ENCODE data around the gene KLK8. TPM values are rescaled to one million over a fixed set of nuclear protein-coding genes. Genes with fewer than 3 reads are reported as not detected.

The KLK8 gene, protein sequence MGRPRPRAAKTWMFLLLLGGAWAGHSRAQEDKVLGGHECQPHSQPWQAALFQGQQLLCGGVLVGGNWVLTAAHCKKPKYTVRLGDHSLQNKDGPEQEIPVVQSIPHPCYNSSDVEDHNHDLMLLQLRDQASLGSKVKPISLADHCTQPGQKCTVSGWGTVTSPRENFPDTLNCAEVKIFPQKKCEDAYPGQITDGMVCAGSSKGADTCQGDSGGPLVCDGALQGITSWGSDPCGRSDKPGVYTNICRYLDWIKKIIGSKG
- 2.1 TPM for polyA plus RNA-seq (2013, experiment 1 of 2)
- 1.1 TPM for polyA plus RNA-seq (2013, experiment 2 of 2)

DNA sequence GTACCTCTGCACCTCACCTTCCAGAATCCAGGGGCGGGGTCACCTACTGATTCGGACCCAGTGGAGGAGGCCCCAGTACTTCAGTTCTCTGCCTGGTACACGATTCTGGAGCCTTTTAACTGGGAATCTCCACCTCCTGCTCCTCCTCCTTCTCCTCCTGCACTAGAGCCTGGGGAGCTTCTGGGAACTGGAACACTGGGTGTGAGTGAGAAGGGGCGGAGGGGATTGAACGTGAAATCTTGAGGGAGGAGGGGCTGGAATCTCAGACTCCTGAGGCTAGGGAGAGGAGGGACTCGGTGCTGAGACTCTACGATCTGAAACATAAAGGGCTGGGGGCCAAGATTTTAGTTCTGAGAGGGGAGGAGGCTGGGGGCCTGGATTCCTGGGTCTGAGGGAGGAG is at the start of gene KLK8:
KLK8 (minus strand) TSS at position 90 of the 400 bp plus-strand sequence. CDS start 437 bp downstream, outside the sequence.
- Histone ChIP-seq H3K36me3 (replicated peaks in 1 of 2; ENCODE audit: control insufficient read depth in 2 of 2, insufficient read depth in 2 of 2, low read length in 2 of 2) (no peaks in the 10 kb centered on the region), H2BK15ac (ENCODE audit: low read length) (peak within 1 kb of the TSS; percentile 91), H3K27me3 (ENCODE audit: control insufficient read depth in 3 of 3, insufficient read depth in 3 of 3, low read depth in 1 of 3, low read length in 3 of 3) (peaks cover 0 to 8% (median 0%) of the 10 kb centered on the region in 3 experiments), H3K9me3 (replicated peaks in 1 of 2; ENCODE audit: control insufficient read depth in 2 of 2, insufficient read depth in 1 of 2, low read depth in 1 of 2, low read length in 2 of 2) (no peaks in the 10 kb centered on the region), H2BK5ac (ENCODE audit: low read length) (no peak within 1 kb of the TSS), H2AFZ (ENCODE audit: low read length) (no peak within 1 kb of the TSS), H3K9ac (ENCODE audit: low read depth, low read length, poor library complexity) (no peak within 1 kb of the TSS), H3K23ac (ENCODE audit: low read depth, low read length, poor library complexity) (peak within 1 kb of the TSS; percentile 60), H2BK120ac (ENCODE audit: low read depth, low read length) (peak within 1 kb of the TSS; percentile 90), H2AK5ac (ENCODE audit: low read depth, low read length) (peak within 1 kb of the TSS; percentile 90), H2BK12ac (ENCODE audit: low read length) (peak within 1 kb of the TSS; percentile 91), H3K27ac (replicated peaks; ENCODE audit: low read length) (no peak within 1 kb of the TSS), H3K4me2 (ENCODE audit: insufficient read depth, low read length, poor library complexity, severe bottlenecking) (peak within 1 kb of the TSS; percentile 30), H3K4ac (ENCODE audit: low read length) (no peak within 1 kb of the TSS), H3K79me1 (ENCODE audit: low read depth, low read length) (no peaks in the 10 kb centered on the region), H4K8ac (ENCODE audit: low read depth, low read length) (peak within 1 kb of the TSS; percentile 92), H3K14ac (ENCODE audit: low read length) (no peak within 1 kb of the TSS), H3K4me3 (ENCODE audit: low read length in 2 of 2) (no peak within 1 kb of the TSS), H4K91ac (ENCODE audit: low read depth, low read length, poor library complexity) (peak within 1 kb of the TSS; percentile 15), H3K4me1 (ENCODE audit: control insufficient read depth in 2 of 2, insufficient read depth in 1 of 2, low read depth in 1 of 2, low read length in 2 of 2) (peaks cover 0 to 8% of the 10 kb centered on the region in 2 donors), H3K18ac (ENCODE audit: low read length) (peak within 1 kb of the TSS; percentile 78)
- no peak for DNase-seq (ENCODE audit: low spot score)
- WGBS, 2 donors (ENCODE audit: extremely low coverage in 2 of 2, insufficient read length in 2 of 2, insufficient replicate concordance in 1 of 2): no CpG with 5 or more reads among the region's 7 CpGs

DNA sequence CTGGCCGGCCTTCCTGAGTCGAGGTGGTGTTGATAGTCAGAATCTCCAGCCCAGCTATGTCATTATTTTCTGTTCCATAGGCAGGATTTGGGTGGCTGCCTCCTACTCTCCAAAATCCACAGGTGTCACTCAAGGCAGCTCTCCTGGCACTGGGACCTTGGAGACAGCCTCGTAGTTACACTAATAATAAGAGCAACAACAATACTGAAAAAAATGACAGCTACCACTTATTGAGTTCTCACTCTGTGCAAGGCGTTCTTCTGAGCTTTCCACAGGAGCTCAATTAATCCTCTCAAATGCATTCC is 45.6 kb upstream of the KLK8 start:
- no peak overlapping the region for H2BK120ac ChIP-seq (ENCODE audit: low read depth, low read length)
- H3K27me3 ChIP-seq (ENCODE audit: control insufficient read depth in 3 of 3, insufficient read depth in 3 of 3, low read depth in 1 of 3, low read length in 3 of 3): no peaks in the 10 kb centered on the region
- peaks cover 0 to 3% of the 10 kb centered on the region in 2 donors for H3K4me1 ChIP-seq (ENCODE audit: control insufficient read depth in 2 of 2, insufficient read depth in 1 of 2, low read depth in 1 of 2, low read length in 2 of 2)
- no peak overlapping the region for H4K91ac ChIP-seq (ENCODE audit: low read depth, low read length, poor library complexity)
- no peak overlapping the region for H2BK5ac ChIP-seq (ENCODE audit: low read length)
- H2BK15ac ChIP-seq (ENCODE audit: low read length): no peak overlapping the region
- no peaks in the 10 kb centered on the region for H3K36me3 ChIP-seq (replicated peaks in 1 of 2; ENCODE audit: control insufficient read depth in 2 of 2, insufficient read depth in 2 of 2, low read length in 2 of 2)
- H3K4ac ChIP-seq (ENCODE audit: low read length): no peak overlapping the region
- H3K9ac ChIP-seq (ENCODE audit: low read depth, low read length, poor library complexity): no peak overlapping the region
- H3K27ac ChIP-seq (replicated peaks; ENCODE audit: low read length): no peak overlapping the region
- WGBS, 2 donors (ENCODE audit: extremely low coverage in 2 of 2, insufficient read length in 2 of 2, insufficient replicate concordance in 1 of 2): no CpG with 5 or more reads among the region's 4 CpGs
- H3K14ac ChIP-seq (ENCODE audit: low read length): no peak overlapping the region
- H3K18ac ChIP-seq (ENCODE audit: low read length): no peak overlapping the region
- no peak overlapping the region for H2AK5ac ChIP-seq (ENCODE audit: low read depth, low read length)
- no peak for DNase-seq (ENCODE audit: low spot score)
- no peak overlapping the region for H3K23ac ChIP-seq (ENCODE audit: low read depth, low read length, poor library complexity)
- no peaks in the 10 kb centered on the region for H3K79me1 ChIP-seq (ENCODE audit: low read depth, low read length)
- no peak overlapping the region for H2BK12ac ChIP-seq (ENCODE audit: low read length)
- no peak overlapping the region for H3K4me3 ChIP-seq (ENCODE audit: low read length in 2 of 2)
- H2AFZ ChIP-seq (ENCODE audit: low read length): no peak overlapping the region
- H4K8ac ChIP-seq (ENCODE audit: low read depth, low read length): no peak overlapping the region
- no peak overlapping the region for H3K4me2 ChIP-seq (ENCODE audit: insufficient read depth, low read length, poor library complexity, severe bottlenecking)
- H3K9me3 ChIP-seq (replicated peaks in 1 of 2; ENCODE audit: control insufficient read depth in 2 of 2, insufficient read depth in 1 of 2, low read depth in 1 of 2, low read length in 2 of 2): no peaks in the 10 kb centered on the region

DNA sequence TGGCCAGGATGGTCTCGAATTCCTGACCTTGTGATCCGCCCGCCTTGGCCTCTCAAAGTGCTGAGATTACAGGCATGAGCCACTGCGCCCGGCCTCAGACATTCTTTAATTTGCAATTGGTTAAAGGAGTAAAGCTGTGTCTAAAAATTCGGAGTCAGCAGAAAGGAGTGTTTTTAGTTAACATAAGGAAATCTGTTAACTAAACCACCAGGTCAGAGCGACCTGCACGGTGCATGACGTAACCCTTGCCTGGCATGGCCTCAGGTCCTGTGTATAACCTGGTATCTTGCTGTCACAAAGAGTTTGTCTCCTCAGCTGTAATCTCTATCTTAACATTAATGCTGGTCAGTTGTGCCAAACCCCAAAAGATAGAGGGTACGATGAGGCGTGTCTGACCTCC is 42.9 kb upstream of the KLK8 start:
- Histone ChIP-seq H3K4me1 (ENCODE audit: control insufficient read depth in 2 of 2, insufficient read depth in 1 of 2, low read depth in 1 of 2, low read length in 2 of 2) (peaks cover 0 to 3% of the 10 kb centered on the region in 2 donors), H2BK5ac (ENCODE audit: low read length) (no peak overlapping the region), H3K4me2 (ENCODE audit: insufficient read depth, low read length, poor library complexity, severe bottlenecking) (no peak overlapping the region), H4K91ac (ENCODE audit: low read depth, low read length, poor library complexity) (no peak overlapping the region), H2BK12ac (ENCODE audit: low read length) (no peak overlapping the region), H2BK15ac (ENCODE audit: low read length) (no peak overlapping the region), H3K79me1 (ENCODE audit: low read depth, low read length) (no peaks in the 10 kb centered on the region), H3K36me3 (replicated peaks in 1 of 2; ENCODE audit: control insufficient read depth in 2 of 2, insufficient read depth in 2 of 2, low read length in 2 of 2) (no peaks in the 10 kb centered on the region), H2BK120ac (ENCODE audit: low read depth, low read length) (no peak overlapping the region), H3K27ac (replicated peaks; ENCODE audit: low read length) (no peak overlapping the region), H3K27me3 (ENCODE audit: control insufficient read depth in 3 of 3, insufficient read depth in 3 of 3, low read depth in 1 of 3, low read length in 3 of 3) (no peaks in the 10 kb centered on the region), H2AK5ac (ENCODE audit: low read depth, low read length) (no peak overlapping the region), H4K8ac (ENCODE audit: low read depth, low read length) (no peak overlapping the region), H3K23ac (ENCODE audit: low read depth, low read length, poor library complexity) (no peak overlapping the region), H2AFZ (ENCODE audit: low read length) (no peak overlapping the region), H3K14ac (ENCODE audit: low read length) (no peak overlapping the region), H3K4me3 (ENCODE audit: low read length in 2 of 2) (no peak overlapping the region), H3K18ac (ENCODE audit: low read length) (no peak overlapping the region), H3K9ac (ENCODE audit: low read depth, low read length, poor library complexity) (no peak overlapping the region), H3K9me3 (replicated peaks in 1 of 2; ENCODE audit: control insufficient read depth in 2 of 2, insufficient read depth in 1 of 2, low read depth in 1 of 2, low read length in 2 of 2) (no peaks in the 10 kb centered on the region), H3K4ac (ENCODE audit: low read length) (no peak overlapping the region)
- WGBS, 2 donors (ENCODE audit: extremely low coverage in 2 of 2, insufficient read length in 2 of 2, insufficient replicate concordance in 1 of 2): no CpG with 5 or more reads among the region's 11 CpGs
- DNase-seq (ENCODE audit: low spot score): no peak

DNA sequence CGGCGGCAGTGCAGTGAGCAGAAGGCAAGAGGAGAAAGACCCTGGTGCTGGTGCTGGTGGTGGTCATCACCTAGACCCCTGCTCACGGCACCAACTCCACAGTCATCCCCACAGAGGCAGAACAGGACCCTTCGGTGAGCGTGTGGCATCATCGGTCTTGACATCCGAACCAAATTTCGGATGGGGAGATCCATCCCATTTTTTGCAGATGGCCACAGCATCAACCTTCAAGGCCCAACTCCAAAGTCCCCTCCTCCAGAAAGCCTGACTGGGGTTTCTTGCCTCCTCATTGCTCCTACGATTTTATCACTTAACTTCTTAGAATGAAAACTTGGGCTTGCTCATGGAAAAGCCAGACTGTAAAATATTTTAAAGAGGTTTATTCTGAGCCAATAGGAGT is 42.1 kb upstream of the KLK8 start:
- H3K79me1 ChIP-seq (ENCODE audit: low read depth, low read length): no peaks in the 10 kb centered on the region
- H4K91ac ChIP-seq (ENCODE audit: low read depth, low read length, poor library complexity): no peak overlapping the region
- no peak overlapping the region for H4K8ac ChIP-seq (ENCODE audit: low read depth, low read length)
- no peak overlapping the region for H2BK120ac ChIP-seq (ENCODE audit: low read depth, low read length)
- no peak overlapping the region for H3K4me2 ChIP-seq (ENCODE audit: insufficient read depth, low read length, poor library complexity, severe bottlenecking)
- H3K14ac ChIP-seq (ENCODE audit: low read length): peak overlapping the region; percentile 31
- no peak overlapping the region for H2BK12ac ChIP-seq (ENCODE audit: low read length)
- H2AFZ ChIP-seq (ENCODE audit: low read length): no peak overlapping the region
- peak overlapping the region; percentile 46 for H2AK5ac ChIP-seq (ENCODE audit: low read depth, low read length)
- H3K4ac ChIP-seq (ENCODE audit: low read length): no peak overlapping the region
- peak overlapping the region; percentile 48 for H3K23ac ChIP-seq (ENCODE audit: low read depth, low read length, poor library complexity)
- H3K4me3 ChIP-seq (ENCODE audit: low read length in 2 of 2): no peak overlapping the region
- H3K4me1 ChIP-seq (ENCODE audit: control insufficient read depth in 2 of 2, insufficient read depth in 1 of 2, low read depth in 1 of 2, low read length in 2 of 2): peaks cover 0 to 3% of the 10 kb centered on the region in 2 donors
- H3K18ac ChIP-seq (ENCODE audit: low read length): no peak overlapping the region
- no peak overlapping the region for H3K27ac ChIP-seq (replicated peaks; ENCODE audit: low read length)
- no peaks in the 10 kb centered on the region for H3K36me3 ChIP-seq (replicated peaks in 1 of 2; ENCODE audit: control insufficient read depth in 2 of 2, insufficient read depth in 2 of 2, low read length in 2 of 2)
- H3K27me3 ChIP-seq (ENCODE audit: control insufficient read depth in 3 of 3, insufficient read depth in 3 of 3, low read depth in 1 of 3, low read length in 3 of 3): no peaks in the 10 kb centered on the region
- no peaks in the 10 kb centered on the region for H3K9me3 ChIP-seq (replicated peaks in 1 of 2; ENCODE audit: control insufficient read depth in 2 of 2, insufficient read depth in 1 of 2, low read depth in 1 of 2, low read length in 2 of 2)
- WGBS, 2 donors (ENCODE audit: extremely low coverage in 2 of 2, insufficient read length in 2 of 2, insufficient replicate concordance in 1 of 2): no CpG with 5 or more reads among the region's 9 CpGs
- no peak for DNase-seq (ENCODE audit: low spot score)
- no peak overlapping the region for H2BK5ac ChIP-seq (ENCODE audit: low read length)
- H2BK15ac ChIP-seq (ENCODE audit: low read length): no peak overlapping the region
- no peak overlapping the region for H3K9ac ChIP-seq (ENCODE audit: low read depth, low read length, poor library complexity)
